ENCODE measurements around the gene TM7SF2.

The TM7SF2 gene

DNA sequence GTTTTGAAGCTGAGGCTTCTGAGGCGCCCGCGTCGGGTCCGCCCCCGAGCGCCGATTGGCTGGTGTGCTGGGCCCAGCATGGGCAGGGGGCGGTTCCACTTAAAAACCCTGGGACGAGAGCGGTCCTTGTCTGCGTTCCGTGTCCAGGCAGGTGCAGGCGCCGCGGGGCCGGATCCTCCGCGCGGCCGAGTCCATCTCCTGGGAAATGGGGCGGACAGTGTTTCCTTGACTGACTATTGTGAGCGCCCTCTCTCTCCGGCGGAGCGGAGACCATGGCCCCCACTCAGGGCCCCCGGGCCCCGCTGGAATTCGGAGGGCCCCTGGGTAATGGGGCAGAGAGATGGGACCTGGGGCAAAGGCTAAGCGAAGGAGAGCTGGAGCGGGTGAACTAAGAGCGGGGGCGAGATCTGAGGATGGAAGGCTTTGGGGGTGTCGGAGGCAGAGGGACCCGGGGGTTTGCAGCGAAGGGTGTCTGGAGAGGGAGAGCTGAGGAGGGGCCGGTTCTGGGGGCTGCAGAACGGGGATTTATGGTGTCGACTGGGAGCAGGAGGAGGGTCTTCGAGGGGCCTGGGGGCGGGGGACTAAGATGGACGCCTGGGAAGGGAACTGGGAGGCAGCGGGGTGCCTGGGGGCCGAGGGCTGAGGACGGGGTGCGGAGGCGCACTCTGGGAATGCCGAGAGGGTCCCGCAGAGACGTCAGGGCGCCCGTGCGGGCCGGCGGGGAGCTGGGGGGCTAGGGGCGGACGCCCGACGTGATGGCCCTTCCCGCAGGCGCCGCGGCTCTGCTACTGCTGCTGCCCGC, at the start of gene TM7SF2:
TM7SF2 (plus strand) TSS at position 129 of the 802 bp plus-strand sequence; CDS start at position 273, 144 bp downstream.
- peak; percentile 88 for DNase-seq

DNA sequence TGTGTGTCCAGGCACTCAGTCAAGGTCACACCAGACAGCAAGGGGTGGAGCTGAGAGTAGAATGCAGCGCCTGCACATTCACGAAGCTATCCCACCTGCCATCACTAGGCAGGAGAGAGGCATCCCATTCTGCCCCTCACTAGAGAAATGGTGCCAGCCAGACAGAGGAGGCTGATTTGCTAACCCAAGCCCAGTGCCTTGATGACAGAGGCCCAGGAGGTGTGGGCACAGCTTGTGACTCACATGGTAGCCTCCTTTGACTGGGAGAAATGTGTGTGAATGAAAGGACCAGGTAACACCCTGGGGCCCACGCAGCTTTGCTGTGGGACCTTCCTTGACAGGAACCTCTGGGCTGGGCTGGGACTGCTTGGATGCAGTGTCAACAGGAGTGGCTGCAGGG, 48.1 kb upstream of the TM7SF2 start:
- no peak for DNase-seq

DNA sequence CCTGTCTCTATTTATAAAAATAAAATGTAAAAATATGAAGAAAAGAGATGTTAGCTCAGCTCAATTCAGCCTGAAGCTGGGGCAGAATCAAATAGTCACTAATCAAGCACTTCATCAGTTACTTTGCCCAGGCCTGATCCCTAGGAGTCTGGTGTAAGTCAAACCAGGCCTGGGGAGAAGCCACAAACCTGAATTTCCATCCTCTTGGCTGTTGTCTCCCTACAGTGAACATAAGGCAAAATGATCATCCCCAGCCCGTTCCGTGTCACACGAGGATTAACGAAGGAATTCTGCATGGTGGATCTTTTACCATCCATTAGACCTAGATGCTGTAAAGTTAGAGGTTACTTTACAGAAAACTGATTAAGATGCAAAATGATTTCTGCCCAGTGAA, 46.8 kb upstream of the TM7SF2 start:
- DNase-seq: no peak

DNA sequence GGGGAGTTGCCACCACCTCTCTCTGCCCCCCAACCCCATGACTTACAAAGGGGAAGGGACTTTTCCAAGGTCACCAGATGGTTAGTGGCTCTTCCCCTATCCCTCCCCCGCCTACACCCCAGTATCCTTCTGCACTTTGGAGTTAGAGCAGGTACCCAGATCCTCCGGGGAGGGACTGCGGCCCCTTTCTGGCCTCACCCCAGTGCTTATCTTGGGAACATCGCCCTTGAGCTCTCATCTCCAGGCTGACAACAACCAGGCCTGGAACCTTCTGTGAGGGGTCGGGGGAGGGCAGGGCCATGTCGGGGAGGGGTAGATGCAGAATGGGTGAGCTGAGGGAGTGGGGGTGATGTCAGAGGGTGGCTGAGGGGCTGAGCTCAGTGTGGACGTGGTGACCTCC, 45.8 kb upstream of the TM7SF2 start:
- DNase-seq: no peak

DNA sequence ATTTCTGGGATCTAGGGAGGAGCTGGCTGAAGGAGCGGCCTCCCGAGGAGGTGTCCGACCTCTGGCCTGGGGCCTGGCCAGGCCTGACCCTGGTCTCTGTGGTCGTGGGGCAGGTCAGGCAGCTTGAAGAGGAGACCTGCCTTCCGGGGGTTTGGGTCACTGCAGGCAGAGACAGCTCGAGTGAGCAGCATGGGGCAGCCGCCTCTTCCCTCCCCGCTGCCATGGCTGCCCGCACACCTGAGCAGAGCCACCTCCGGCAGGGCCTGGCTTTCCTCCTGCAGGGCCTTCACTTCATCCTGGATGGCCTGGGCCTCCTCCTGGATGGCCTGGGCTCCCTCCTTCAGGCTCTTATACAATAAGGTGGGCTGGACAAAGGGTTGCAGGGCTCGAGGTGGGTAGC, 45.4 kb upstream of the TM7SF2 start:
- DNase-seq: no peak

DNA sequence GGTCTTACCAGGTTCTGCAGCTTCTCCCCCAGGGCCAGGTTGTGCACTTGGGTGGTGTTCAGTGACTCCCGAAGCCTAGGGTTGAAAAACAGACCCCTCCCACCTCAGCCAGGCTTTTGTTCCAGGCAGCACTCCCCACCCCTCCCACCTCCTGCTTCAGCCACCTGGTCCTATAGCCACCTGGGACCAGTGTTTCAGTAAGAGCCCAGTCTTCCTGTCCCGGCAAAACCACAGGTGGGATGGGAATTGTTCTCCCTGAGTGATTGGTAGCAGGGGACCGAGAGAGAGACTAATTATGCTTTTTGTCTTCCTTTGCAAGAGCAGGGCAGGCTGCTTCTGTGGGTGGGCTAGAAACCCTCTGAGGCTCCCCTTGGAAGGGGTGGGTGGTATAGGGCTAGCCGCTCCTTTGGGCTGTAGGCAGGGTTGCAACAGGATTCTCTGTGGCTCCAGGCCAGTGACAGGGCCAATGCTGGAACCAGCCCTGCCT, 44.8 kb upstream of the TM7SF2 start:
- DNase-seq: no peak

DNA sequence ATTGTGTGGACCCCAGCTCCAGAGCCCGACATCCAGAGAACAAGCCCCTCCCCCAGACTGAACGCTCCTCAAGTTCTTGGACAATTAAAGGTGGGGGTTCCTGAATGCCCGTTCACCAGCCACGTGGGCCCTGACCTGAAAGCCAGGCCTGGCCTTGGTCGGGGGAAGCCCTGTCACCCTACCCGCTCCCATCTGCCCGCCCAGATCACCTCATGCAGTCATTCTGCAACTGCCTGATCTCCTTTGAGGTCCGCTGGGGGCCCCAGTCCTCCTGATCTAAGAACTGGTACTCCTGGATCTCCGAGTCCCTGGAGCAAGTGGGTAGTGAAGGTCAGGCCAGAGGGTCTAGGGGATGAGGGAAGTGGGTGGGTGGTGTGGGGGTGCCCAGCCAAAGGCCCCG, 44.2 kb upstream of the TM7SF2 start:
- DNase-seq: no peak

DNA sequence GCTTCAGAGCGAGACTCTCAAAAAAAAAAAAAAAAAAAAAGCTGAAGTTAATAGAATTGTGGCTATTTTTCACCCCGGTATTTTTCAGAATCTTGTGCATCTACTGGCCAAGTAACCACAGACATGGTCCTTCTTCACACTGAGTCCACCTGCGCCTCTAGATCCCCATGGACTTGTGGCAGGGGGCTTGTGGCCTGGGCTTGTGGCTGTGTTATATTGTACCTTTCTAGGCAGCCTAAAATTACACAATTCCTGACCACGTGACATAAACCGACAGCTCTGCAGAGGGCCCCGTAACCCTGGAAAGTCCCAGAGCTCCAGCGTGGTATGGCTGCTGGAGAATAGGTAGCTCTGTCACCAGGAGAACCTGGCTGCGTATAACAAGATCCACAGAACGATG, 42.5 kb upstream of the TM7SF2 start:
- DNase-seq: no peak

DNA sequence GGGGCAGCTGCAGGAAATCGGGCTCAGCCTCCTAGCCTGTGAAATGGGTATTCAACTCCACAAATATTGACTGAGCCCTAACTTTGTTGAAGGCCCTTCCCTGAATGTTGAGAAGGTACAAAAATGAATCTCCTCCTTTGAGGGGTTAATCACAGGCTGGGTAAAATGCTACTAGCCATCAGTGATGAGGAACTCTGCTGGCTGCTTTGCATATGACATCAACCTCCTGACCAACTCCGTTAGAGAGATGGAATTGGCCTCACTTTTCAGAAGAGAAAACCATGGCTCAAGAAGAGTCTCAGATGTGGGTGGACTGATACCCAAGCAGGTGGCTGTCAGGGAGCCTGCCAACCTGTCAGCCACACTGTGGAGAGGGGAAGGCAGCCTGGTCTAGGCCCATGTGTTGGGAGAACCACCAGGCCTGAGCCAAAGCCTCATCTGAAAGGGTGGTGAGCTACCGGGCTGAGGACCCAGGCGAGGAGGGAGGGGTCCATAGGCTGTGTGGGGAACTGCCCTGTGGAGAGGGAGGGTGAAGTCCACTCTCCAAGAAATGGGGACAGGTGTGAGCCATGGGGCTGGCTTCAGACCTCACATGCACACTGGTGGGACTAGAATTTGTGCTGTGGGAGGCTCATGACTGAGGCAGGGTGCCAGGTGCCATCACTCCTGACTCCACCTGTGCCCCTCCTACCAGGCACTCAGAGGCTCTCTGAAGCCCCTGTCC, 39.6 kb upstream of the TM7SF2 start:
- DNase-seq: no peak

DNA sequence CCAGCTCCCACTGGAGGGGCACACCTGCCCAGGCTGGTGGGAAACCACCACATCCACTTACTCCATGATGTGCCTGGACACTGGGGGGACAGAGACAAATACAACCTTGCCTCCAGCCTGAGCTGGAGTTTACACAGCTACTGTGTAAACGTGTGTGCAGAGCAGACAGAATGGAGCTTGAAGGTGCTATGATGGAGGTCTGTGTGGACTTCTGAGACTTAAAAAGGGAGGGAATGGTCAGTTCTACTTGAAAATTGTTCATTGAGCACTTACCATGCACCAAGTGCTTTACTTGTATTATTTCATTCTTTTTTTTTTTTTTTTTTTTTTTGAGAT, 39.1 kb upstream of the TM7SF2 start:
- DNase-seq: no peak

DNA sequence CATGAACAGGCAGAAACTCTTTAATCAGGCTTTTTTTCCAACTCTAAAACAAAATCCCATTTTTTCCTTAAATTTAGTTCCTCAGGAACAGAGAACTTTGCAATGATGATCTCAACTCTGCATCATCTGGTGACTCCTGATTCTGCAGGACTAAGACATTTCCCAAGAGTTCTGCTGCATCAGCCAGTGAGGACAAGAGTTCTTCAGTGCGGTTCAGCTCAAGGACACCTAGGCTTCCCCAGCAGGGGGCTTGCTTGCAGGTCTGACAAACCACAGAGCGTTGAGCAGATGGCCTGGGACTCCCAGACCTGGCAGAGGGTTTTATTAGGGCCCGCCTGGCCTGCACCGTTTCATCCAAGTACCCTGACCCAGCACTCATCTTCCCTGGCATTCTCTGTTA, 34.2 kb upstream of the TM7SF2 start:
- DNase-seq: no peak

DNA sequence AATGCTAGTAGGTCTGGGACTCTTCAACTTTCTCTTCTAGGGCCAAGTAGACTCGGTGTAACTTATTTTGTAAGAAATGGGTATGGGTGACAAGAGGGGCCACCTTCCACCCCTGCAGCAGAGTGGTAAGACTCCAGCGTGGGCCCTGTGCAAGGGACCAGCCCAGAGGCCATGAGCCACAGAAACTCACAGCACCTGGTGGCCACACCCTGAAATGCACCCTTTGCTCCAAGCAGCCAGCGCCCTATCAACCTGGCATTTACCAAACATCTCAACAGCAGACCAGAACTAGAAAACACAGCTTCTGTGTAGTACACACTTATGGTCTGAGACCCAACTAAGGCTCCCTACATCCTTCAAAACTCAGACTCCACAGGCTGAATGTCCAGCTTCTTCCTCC, 33.5 kb upstream of the TM7SF2 start:
- peak in 1 of 2 experiments; percentile 47 for DNase-seq

DNA sequence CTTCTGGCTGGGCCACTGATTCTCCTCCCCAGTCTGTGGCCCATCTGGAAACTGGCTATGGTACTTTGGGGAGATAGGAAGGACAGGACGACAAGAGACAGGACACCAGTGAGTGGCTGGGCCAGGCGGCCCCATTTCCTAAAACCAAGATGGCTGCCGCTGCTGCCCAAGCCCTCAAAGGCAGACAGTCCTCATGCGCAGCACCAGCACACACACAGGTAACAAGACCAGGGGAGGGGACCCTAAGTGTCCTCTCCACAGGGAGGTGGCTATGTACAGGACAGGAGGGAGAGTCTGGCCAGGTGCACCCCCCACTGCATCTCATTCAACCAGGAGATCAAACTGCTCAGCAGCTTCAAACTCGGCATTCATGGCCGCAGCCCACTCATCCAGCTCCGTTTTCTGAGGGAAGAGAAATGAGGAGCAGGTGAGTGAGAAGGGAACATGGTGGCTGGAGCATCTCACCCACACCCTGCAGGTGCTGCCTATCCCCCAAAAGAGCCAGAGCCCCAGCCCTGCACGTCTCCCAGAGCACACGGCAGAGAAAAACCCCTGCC, 32.8 kb upstream of the TM7SF2 start:
- no peak for DNase-seq

DNA sequence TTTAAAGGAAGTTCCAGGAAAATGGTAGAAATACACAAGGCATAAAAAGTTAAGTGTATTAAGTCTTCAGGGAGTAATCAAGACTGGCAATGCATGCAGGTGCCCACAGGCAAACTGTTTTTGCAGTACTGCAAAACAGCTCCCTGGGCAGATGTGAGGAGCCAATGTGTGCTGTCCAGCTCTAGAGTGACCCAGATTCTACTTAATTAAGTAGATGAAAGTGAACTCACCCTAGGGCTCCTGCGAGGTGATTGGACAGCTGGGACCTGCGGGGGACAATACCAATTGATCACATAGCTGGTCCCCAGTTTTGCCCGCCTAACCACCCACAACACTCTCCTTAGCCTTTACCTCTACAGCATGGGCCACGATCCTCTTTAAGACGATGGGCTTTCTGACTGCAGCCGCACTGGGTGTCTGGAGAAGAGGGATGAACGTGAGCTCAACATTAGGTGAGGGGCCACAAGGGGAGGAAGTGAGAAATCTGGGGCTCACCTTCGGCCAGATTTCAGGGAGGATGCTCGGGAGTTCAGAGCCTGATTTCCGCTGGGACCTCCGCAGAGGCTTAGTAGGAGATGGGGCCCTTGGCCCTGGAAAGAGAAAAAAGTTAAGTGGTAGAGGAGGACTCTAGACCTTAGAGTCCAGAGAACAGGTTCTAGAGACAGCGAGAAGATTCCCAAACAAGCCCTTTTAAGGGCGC, 28.4 kb upstream of the TM7SF2 start:
- no peak for DNase-seq

DNA sequence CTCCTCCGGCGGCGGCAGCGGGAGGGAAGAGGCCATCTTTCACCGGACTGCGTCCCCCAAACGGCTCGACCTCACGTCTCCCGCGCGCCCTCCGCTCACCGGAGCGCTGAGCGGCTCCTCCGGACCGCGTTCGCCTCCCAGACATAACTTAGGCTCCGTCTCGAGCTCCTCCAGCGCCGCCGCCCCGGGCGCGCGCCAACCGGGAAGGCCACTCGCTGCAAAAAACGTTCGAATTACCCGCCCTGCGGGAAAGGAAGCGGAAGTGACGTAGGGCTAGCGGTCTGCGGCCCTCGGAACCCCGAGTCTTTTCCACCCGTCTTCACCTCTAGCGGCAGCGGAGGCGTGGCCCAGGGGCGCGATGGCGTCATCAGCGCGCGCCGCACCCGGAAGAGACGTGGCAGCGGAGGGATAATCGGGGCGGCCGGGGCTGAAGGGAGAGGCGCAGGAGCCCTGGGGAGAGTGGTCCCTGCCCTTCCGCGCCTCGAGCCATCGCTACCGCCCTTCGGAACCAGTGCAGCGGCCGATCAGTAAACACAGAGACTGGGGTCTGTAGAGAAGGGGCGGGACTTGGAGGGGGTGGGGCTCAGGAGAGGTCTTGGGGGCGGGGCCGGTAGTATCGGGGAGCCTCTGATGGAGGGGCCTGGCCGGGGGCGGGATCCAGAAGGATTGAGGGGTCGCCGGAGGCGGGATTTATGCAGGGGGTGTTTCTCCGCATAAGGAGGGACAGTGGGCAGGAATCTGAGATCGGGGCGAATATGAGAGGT, 27.7 kb upstream of the TM7SF2 start, which contains the start of the genes CDCA5 and ZFPL1:
CDCA5 (minus strand) TSS at position 207 of the 764 bp plus-strand sequence; CDS start at position 145, 62 bp downstream.
ZFPL1 (plus strand) TSS at position 389 of the 764 bp plus-strand sequence. CDS start 477 bp downstream, outside the sequence.
- peak; percentile 81 to 94 for DNase-seq

DNA sequence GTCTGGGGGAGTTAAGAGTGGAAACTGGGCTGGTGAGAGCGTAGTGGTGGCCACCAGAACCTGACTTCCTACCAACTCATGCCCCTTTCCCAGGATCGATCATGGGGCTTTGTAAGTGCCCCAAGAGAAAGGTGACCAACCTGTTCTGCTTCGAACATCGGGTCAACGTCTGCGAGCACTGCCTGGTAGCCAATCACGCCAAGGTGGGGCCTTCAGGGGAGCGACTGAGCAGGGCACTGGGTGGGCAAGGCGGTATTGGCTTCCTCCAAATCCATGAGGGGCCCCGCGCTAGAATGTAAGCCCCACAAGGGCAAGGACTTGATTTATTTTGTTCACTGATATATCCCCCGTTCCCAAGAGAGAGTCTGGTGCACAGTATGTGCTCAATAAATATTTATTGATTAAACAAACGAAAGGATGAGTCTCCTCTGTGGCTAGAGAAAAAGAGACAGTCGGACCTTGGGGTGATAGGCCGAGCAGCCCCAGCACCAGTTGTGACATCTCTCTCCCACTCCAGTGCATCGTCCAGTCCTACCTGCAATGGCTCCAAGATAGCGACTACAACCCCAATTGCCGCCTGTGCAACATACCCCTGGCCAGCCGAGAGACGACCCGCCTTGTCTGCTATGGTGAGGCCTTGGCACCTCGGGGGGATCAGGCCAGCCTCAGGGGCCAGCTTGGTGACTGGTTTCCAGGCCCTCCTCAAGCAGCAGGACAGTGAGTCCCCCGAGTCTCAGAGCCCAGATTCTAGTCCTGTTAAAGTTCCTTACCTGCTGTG, 26.9 kb upstream of the TM7SF2 start:
- no peak for DNase-seq

DNA sequence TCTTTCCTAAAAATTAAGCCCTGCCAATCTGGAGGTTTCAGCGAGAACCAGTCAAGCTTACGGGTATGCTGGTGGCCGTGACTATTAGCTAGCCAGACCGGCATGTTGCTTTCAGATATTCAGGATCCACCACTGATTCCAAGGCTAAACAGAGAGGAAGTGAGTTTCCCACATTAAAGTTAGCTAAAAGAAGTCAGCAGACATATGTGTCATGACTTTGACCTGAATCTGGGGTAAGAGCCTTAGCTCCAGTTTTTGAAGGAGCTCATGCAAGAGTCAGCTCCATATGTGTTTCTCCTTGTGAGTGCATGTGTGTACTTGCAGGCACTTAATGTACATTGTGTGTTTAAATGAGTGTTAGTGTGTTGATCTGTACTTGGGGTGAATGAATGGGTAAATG, 26.2 kb upstream of the TM7SF2 start:
- DNase-seq: no peak

DNA sequence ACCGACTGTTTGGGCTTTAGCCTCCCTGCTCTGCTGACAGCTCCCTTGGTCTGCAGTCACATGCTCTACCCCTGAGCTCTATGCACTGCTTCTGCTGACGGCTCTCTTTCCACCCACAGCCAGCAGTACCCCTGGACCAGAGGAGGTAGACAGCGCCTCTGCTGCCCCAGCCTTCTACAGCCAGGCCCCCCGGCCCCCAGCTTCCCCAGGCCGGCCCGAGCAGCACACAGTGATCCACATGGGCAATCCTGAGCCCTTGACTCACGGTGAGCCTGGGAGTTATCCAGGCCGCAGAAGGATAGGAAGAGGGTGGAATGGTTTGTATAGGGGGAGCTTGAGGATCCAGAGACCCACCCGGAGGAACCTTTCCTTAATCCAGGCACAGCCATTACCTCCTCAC, 24.9 kb upstream of the TM7SF2 start:
- no peak for DNase-seq

DNA sequence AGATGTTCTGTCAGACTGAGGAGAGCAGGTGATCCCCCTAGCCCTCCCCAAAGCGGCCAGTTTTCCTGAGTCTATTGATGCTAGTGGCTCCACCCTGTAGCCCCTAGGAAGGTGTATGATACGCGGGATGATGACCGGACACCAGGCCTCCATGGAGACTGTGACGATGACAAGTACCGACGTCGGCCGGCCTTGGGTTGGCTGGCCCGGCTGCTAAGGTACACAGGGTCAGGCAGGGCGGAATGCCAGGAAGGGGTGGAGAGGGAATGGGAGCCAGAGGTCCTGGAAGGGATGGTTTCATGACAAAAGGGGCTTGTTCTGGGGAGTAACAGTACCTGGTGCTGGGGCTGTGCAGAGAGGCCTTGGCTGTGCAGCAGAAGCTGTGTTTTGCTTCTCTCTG, 24.5 kb upstream of the TM7SF2 start:
- no peak for DNase-seq

DNA sequence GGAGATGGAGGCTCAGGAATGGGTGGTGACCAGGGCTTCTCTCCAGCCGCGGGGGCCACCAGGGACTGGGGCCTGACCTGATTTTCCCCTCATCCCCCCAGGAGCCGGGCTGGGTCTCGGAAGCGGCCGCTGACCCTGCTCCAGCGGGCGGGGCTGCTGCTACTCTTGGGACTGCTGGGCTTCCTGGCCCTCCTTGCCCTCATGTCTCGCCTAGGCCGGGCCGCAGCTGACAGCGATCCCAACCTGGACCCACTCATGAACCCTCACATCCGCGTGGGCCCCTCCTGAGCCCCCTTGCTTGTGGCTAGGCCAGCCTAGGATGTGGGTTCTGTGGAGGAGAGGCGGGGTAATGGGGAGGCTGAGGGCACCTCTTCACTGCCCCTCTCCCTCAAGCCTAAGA, 23.8 kb upstream of the TM7SF2 start:
- DNase-seq: no peak

DNA sequence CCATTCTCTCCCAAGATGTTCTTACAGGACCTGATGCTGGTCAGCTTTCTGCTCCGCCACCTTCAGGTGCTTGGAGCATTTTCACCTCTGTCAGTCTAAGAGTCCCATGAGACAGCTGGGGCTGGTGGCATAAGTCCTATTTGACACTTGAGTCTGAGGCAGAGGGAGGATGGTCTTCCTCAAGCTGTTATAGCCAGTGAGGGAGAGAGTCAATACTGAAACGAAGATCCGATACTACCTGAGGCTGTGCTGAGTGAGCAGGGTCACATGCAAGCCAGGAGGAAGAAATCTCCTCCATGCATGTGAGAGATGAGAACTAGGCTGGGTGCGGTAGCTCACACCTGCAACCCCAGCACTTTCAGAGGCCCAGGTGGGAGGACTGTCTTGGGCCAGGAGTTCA, 22.1 kb upstream of the TM7SF2 start:
- DNase-seq: no peak

DNA sequence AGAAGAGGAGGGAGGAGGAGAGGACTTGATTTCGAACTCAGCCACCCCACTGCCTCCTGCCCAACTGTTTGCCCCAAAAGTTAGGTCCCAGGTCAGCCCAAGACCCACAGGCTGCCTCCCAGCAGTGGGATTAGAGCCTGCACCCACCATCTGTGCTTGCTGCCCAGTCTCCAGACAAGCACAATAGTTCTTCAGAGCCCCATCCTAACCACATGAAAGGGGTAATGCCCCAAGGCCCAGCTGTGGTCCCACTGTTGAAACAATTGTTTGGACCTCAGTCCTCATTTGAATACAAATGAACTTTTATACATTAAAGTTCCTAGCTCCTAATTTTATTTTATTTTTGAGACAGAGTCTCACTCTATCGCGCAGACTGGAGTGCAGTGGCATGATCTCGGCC, 21.0 kb upstream of the TM7SF2 start:
- no peak for DNase-seq

Data from SW 1271 (cell line).